Lung microvascular endothelial cell (primary cell): ENCODE data around the gene FAIM2. TPM values are rescaled to one million over a fixed set of nuclear protein-coding genes. Genes with fewer than 3 reads are reported as not detected.

ENCODE experiments used
- DNase-seq, 2 donors: peaks; one replicate each; pipeline versions ENCODE4 v3.0.0 to v3.0.0-alpha.2; 2010; ENCODE audit warnings: low read depth in 2 of 2
- total RNA-seq: library from RNA; depleted of rRNA; stranded (reverse); fragments of >200 nt; gene quantifications from 2 replicates; pipeline ENCODE4 v1.2.1, GENCODE V29; 2014

FAIM2 gene
- total RNA-seq, 1 donor from 2014 or later: not detected

DNA sequence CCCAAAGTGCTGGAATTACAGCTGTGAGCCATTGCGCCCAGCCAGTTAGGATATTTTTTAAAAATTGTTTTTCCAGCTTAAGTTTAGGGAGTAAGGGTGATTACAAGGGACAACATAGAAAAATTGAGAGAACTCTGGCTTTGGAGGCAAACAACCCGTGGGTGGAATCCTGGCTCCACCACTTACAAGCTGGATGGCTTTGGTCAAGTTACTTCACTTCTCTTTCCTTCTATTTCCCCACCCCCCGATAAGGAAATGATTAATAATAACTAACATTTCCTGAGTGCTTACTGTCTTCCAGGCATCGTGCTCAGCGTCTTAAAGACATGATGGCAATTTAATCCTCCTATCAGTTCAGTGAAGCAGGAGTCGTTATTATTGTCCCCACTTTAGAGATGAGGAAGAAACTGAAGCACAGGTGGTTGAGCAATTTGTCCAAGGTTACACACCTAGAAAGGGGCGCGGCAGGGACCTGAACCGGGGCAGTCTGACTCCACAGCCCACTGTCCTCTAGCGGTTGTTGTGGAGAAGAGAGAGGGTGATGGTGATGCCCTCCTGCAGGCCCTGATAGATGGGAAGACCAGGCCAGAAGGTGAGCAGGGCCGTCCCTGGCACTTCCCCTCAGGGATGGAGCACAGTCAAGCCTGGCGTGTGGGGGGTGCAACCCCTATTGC, 16.7 kb upstream of the FAIM2 start:
- peak in 1 of 2 donors; percentile 84 for DNase-seq

DNA sequence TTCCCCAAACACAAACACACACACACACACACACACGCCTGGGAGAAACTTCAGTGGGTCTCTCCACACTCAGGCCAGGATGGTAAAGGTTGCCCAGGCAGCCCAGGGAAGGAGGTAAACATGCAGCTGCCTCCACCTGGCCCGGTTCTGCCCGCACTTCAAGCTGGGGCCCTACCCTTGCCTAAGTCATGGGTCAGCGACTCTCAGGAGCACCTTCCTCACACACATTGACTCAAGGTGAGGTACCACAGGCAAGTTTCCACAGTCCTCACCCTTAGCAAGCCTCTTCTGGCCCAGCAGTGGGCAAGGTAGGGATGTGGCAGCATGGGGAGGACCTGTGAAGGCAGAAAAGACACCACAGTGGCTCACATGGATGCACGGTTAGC, 14.1 kb upstream of the FAIM2 start:
- DNase-seq: no peak

DNA sequence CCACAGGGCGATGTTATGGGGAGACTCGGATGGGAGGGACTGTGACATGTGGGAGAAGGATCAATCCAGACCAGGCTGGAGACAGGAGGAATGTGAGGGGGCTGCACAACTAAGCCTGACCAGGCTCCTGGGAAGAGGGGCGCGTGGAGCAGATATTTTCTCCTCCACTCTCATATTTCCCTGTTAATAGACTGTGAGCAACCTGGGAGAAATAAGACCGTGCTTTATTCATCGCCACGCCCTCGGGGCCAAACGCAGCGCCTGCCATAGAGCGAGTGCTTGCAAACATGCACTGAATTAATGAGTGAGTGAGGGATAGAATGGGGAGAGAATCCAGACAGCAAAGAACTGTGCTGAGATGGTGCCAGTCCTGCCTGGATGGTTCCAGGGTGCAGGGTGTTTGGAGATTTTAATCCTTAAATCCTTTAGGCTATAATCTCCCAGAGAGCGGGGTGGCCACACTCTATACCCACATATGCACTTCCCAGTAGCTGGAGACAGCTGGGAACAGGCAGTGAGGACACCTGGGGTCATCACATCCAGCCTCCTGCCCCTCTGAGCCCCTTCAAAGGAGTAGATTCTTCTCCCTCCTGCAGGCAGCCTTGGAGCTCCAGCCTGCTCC, 13.6 kb upstream of the FAIM2 start:
- DNase-seq: no peak

DNA sequence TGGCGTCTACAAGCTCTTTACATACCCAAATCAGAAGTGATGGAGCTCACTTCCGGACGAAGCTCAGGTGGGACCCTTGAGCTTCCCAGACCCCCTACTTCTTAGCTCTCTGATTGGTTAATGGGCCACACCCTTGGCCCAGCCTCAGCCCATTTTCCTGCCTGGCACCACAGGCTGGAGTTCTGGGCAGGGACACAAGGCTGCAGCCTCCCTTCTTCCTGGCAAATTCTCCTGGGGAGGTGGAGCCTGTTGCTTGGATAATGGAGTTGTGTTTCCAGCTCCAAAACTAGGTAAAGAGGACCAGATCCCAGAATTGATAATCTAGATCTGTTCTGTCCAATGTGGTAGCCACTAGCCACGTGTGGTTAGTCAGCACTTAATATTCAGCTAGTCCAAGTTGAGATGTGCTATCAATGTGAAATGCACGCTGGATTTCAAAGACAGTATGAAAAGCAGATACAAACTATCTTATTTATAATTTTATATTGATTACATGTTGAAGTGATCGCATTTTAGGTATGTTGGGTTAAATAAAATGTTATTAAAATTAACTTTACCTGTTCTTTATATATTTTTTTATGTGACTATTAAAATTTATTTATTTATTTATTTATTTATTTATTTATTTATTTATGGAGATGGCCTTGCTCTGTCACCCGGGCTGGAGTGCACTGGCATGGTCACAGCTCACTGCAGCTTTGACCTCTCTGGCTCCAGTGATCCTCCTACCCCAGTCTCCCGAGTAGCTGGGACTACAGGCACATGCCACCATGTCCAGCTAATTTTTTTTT, 12.6 kb upstream of the FAIM2 start:
- DNase-seq: no peak

DNA sequence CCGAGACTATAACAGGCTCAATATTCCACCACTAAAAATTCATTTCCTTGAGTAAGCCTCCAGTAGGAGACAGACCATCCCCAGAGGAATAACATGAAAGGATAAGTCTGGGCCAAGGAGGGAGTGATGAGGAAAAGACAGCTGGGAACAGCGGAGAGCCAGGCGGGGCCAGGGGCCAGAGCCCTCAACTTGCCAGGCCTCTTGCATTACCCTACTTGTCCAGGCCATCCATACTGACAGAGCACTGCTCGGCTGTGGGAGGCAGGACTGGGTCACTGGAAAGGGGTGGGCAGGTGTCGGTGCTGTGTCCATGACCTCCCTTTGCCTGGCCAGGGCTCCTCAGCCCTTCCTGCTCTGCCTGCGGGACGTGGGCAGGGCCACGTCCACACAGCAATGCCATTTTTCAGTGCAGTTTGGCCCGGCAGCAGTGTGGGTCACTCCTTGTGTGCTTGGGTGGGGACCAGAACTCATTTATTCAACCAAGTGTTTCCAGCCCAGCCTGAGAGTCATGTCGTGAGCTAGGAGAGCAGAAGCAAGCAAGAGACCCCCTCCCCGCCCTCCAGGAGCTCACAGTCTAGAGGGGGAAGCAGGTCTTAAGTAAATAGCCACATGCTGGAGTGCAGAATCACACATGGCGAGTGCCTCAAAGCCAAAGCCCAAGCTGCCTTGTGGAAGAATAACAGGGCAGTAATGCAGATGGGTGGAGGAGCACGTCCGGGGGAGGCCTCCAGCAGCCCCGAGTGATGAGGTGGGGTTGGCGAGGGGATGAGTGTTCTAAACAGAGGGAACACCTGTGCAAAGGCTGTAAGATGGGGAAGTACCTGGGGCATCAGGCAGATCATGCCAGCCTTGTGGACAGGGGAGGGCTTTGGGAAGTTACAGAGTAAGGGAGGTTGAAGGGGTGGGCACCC, 8.9 kb upstream of the FAIM2 start:
- DNase-seq: no peak

DNA sequence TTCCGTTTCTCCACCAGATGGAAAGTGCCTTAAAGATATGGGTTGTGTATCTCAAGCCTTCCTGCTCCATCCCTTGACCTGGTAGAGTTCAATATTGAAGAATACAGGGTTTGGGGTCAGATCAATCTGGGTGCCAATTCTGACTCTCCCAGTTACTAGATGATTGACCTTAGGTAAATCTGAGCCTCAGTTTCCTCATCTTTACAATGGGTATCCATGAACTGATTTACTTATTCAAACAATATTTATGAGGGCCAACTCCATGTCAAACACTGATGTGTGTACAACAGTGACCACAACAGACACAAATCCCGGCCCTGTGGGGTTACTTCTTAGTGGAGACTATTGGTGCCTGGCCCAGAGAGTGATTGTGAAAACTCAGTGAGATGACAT, 7.5 kb upstream of the FAIM2 start:
- no peak for DNase-seq

DNA sequence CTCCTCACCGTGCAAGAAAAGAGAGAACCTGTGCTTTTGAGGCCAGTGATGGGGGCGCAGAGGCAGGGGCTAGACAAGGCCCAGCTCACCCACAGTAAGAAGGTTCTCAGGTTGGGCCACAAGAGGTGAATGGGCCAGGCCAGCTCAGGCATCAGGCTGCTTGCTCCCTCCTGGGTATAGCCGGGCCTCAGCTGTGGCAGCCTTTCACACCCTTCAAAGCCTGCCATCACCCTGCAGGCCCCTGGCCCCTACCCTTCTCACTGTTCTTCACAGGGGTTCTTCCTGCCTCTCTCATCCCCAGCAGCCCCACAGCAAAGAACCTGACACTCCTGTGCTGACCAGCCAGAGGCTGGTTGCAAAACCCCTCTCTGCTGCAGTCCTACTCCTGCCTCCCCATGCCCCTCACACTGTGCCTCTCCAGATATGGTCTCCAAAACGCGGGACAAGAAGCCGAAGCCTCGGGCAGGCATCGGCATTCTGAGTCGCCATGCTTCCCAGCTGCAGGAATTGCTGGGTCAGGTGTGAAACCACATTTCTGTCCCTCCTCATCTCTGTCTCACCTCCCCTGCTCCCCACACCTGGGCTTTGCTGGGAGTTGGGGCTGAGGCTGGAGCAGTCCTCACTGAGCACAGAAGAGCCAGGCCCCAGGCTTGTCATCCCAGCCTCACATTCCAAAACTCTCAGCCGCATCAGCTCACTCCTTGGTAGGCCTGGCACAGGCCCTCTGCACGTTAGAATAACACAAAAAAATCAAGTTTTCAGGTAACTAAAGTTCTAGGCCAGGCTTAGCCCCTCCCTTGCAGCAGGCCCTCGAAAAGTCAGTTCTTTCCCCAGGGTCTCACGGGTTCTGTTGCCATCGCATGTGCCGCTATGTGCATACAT, 6.9 kb upstream of the FAIM2 start:
- no peak for DNase-seq

DNA sequence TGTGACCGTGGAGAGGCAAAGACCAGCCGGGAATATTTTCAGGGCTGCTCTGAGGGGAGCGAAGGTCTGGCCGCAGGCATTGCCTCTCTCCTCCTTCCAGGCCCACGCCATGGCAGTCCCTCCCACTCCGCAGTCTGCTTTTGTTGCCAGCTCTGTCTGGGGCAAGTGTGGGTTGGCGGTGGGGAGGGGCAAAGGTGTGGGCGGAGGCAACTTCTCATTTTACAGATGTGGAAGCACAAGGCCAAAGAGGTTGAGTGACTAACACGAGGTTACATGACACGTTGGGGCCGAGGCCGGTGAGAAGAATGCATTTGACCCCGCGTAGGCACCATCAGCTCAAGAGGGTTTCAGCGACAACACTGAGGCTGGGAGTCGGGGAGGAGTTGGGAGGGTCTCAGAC, 6.1 kb upstream of the FAIM2 start:
- peak in 1 of 2 donors; percentile 24 for DNase-seq

DNA sequence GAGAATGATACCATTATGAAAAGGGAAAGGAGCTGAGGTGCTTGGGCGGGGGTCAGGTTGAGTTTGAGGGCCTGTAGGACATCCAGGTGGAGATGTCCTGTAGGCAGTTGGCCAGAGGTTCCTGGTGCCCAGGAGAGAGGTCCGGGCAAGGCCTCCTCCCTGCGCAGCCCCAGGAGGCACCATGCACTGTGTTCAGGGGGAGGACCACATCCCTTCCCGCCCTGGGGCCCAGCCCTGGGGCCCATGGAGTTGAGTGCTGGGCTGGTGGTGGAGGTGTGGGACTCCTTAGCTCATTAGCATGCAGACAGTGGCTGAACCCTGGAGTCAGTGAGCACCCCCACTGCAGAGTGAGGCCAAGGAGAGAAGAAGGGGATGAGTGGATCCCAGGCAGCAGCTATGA, 5.7 kb upstream of the FAIM2 start:
- no peak for DNase-seq

DNA sequence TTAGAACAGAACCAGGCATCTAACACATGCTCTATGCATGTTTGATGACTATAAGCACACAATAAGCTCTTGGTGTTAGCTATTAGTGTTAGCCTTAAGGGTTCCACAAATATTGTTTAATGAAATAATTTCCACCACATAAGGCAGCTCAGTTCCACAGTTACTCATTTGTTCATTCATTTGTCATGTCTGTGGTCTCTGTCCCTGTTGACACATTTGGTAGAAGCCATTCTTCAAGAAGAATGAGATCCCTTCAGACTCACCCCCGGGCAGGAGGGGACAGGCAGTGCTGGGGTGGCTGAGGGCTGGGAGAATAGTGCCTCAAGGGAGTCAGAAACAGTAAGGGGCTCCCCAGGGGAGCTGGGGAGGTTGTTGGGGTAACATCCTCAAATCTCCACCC, 3.7 kb upstream of the FAIM2 start:
- no peak for DNase-seq

DNA sequence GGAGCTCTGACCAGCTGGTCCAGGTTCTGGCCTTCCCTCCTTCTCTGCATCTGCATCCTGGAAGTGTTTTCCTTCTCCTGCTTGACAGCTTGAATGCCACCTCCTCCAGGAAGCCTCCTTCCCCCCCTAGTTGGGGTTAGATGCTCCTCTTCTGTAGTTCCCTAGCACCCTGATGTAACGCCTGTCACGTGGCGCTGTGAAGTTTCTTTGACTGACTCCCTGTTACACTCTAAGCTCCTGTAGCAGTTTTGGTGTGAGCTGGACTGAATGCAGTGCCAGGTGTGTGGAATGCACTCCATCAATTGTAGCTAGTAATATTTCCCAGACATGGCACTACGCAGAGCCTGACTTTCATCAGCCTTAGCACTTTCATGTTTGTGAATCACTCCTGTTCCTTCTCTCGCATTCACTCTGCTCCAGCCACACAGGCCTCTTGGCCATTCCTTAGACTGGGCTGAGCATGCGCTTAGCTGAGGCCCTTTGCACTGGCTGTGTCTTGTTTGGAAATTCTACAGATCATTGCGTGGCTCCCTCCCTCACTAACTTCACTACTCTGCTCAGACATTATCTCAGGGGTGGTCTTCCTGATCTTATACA, 2.1 kb upstream of the FAIM2 start:
- no peak for DNase-seq

DNA sequence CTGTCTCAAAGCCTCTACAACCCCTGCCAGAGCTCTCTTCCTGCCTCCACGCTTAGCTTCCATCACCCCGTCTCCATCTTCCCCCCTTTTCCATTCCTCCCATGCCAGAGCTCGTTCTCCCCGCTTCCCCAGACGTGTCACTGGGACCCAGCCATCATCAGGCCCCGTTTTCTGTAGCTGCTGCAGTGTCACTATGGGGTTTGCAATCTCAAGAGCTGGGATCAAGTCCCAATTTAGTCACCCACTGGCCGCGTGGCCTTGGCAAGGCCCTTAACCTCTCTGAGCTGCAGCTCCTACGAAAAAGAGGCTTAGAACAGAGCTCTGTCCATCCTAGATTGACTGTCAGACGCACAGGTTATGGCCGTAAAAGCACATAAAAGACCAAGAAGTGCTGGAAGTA, 901 bp upstream of the FAIM2 start:
- no peak for DNase-seq

DNA sequence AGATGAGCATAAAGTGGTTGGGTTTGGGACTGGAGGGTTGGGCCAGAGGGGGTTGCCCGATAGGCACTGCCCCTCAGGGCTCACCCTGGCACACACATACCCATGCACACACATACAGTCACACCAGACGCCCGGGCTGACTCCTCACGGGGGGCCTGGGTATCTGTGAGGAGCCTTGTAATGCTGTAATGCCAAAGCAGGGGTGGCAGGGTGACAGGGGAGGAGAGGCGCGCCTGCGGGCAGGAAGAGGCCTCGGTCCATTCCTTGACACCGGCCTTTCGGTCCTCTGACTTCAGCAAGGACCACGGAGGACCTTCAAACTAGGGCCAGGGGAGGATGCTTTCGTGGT, 375 bp downstream of the FAIM2 start:
- no peak for DNase-seq

DNA sequence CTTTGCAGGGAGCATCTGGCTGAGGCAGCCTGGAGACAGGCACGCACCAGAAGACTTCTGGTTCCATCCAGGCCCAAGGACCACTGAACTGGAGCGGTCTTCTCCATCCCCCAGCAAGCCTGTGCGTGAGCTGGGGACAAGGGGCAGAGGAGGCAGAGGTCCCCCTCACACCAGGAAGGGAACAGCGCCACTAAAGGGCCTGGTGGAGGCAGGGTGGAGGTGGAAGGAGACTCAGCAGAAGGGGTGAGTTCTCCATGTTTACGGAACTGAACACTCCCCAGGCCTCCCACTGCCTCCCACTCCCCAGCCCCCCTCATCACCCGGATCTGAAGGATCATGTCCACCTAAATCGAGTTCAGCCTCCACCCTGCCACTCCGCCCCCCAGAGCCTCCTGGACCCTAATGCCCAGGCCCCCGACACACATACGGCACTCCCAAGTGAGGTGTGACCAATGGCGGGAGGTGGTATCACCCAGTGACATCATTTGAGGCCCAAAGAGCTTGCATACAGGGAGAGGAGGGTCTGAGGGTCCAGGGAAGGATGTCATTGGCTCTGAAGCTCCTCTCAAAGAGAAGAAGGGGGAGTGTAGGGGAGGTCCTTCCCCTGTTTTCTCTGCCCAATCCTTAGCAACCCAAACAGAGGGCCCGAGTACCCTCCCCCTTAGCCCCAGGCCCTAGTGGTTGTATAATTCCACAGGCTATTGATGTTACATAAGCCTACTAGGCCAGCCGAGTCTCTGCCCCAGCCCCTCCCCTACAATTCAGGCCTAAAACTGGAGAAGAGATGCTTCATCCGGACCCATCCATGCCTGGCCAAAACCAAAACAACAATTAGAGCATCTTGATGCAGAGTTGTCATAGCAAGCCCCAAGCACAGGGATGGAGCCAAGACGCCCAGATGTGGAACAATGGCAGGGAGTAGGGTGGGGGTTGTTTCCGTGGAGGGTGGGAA, 1.0 kb downstream of the FAIM2 start:
- no peak for DNase-seq

DNA sequence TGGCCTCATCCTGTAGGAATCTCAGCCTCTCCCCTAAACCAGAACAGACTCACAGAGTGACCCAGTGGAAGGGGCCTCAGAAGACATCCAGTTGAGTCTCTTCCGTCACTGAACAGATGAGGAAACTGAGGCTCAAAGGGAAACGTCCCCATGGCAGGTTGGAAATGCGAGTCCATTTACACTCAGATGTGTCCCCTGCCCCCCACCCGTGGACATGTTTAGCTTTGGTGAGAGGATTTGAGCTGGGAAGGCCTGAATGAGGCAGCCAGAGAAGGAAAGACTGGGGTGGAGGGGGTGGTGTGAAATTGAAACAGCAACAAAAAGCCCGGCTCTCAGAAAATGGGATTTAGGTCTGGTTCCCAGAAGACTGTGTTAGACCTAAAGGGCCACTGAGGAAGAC, 1.7 kb downstream of the FAIM2 start:
- no peak for DNase-seq

DNA sequence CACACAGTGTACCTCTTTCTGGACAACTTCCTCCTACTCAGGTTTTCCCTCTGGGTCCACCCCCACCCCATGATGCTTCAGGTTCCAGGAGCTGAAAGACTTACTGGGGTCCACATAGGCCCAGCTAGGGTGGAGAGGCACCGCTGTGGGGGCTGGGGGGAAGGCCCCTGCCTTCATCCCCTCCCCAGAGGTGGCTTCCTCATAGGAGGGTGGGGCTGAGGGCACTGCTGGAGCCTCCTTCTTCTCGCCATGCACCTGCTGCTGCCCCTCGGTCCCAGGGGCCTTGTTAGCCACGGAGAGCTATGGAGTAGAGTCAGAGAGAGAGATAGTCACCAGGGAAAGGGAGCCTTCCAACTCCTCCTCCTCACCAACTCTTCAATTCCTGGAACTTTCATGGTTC, 2.7 kb downstream of the FAIM2 start:
- DNase-seq: no peak

DNA sequence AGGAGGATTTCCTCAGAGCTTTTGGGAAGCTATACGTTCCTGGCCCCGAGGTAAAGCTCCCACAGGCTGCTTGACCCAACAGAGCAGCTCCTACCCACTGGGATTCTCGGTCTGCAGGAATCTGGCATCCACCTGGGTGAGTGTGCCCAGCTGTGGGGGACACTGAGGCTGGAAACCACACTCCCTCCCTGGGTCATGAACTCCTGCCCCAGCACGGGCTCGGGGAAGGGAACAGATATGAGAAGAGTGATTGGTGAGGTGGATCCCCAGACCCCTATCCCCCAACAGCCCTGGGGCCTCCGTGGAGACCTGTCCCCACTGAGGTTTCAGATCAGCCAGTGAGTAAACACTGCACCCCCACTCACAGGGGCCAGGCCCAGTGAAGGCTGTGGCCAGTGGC, 3.3 kb downstream of the FAIM2 start:
- no peak for DNase-seq

DNA sequence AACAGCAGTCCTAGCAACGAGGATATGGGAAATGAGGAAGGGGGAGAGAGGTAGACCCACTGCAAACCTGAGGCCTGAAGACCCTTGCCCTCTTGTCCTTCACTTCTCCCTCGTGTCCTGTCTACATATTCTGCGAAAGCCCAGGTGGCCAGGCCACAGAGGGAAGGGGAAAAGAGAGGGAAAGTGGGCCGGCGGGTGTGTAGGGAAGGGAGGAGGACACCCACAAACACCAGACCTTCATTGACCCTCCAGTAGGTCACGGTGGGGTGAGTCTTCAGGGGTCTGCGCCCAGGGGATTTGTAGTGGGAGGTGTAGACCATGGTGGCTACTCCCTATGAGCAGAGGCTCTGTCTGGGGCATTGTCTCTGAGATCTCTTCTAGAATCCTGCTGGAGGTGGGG, 3.8 kb downstream of the FAIM2 start:
- DNase-seq: no peak

DNA sequence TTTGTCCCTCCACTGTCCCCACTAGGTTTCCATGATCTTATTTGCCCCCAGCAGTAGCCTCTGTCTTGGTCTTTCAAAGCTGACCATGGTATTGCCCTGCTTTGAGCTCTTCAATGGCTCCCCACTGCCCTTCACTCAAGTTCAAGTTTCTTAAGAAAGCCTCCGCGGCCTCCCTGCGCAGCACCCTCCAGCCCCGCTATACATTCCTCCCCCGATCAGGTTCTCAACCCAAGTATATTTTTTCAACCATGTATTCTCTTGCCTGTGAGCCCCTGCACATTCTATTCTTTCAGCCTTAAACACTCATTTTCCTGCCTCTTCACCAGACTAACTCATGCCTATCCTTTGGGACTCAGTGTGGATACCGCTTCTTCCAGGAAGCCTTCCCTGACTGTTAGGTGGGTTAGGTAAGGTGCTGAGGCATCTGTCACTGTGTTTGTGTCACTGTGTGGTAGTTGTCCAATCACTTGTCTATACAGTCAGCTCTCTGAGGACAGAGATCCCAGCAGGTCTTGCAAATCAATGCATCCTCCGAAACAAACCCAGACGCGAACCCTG, 4.3 kb downstream of the FAIM2 start:
- DNase-seq: no peak
